ENCODE data around the gene NBPF4.
"Not testable (repeated sequence)": the region's sequence is repeated elsewhere in the genome, so short reads cannot be mapped to it uniquely, and the experiment has no call there.

Gene NBPF4

DNA sequence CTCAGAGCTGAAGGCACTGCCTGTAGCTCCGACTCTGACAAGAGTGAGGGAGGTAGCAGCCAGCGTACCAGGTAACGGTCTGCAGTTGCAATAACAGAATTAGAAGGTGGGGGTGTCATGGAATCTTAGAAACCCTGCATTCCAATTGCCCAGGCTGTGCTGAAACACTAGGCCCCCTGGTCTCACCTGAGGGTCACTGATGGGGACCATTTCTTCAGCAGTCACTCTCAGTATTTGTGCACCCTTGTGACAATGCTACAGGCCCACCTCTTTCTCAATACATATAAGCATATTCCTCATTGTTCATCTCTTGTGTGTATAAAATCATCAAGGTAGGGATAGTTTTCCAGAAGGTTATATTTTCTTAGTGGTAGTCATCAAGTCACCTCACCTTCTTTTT is at the start of gene NBPF4:
TSS of gene NBPF4 (minus strand) at position 101 of the 400 bp plus-strand sequence. CDS start 315 bp downstream, outside the sequence.
- DNase-seq: not testable (repeated sequence)

DNA sequence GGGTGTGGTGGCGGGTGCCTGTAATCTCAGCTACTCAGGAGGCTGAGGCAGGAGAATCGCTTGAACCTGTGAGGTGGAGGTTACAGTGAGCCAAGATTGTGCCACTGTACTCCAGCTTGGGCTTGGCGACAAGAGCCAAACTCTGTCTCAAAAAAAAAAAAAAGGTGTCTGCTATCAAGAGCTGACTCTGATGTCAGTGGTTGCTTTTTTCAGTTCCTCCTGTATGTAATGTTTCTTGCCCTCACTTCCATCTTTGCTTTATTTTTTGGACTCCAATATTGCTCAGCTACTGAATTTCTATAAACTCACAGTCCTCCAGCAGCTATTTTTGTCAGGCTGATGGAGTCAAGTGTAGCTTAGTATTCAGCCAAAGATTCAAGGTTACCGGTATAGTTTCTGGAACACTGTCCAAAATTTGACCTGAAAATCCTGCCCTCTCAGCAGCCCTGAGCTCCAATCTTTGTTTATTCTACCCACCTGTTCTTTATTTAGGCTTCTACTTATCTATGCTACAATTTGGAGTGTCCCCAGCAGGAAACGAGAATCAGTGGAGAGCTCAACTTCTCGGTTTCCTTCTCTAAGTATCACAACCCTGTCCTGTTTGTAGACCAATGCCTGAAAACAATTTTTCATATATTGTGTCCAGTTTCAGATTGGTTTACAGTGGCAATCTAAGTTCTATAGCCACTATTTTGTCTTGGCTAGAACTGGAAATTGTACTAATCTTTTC is 38.8 kb upstream of the NBPF4 start:
- not testable (repeated sequence) for DNase-seq

DNA sequence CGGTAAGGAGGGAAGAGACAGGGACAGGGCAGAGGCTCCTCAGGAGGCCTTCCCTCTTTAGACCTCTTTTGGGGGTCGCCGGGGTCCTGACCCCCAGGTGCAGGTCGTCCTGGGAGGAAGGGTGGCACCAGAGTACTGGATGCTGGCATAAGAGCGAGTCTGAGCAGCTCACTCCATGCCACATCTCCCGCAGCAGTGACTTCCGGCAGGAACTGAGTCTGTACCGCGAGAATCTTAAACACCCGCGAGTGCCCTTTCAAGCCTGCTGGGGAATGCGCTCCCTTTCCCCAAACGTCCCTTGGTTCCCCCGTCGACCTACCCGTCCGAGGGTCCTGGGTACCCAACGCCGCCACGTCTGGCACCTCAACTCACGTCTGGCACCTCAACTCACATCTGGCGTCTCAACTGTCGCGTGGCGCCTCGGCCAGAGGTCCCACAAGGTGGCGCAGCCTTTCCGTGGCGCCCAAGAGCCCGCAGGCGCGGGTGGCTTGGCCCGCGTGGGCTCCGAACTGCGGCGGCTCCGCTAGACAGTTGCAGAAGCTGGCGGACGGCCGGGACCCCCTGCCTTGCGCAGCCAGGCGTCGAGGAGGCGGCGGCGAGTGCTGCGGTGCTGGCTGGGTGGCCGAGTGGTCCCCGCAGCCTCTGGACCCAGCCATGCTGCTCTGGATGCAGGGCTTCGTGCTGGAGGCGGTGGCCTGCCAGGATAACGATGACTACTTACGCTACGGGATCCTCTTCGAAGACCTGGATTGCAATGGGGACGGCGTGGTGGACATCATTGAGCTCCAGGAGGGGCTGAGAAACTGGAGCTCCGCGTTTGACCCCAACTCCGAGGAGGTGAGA is 28.8 kb upstream of the NBPF4 start:
- DNase-seq: not testable (repeated sequence)

- not testable (repeated sequence) for DNase-seq
These were observed 23.2 kb upstream of the NBPF4 start for GRCh38 chr1:108267097-108267496.

GRCh38 chr1:108261967-108262366 is 18.1 kb upstream of the NBPF4 start:
- DNase-seq: not testable (repeated sequence)

- not testable (repeated sequence) for DNase-seq
These were observed 17.6 kb upstream of the NBPF4 start for GRCh38 chr1:108261519-108261918.

GRCh38 chr1:108260578-108261259 is 16.8 kb upstream of the NBPF4 start:
- not testable (repeated sequence) for DNase-seq

- DNase-seq: not testable (repeated sequence)
These were observed 11.6 kb upstream of the NBPF4 start for GRCh38 chr1:108255426-108255825.

GRCh38 chr1:108239426-108239825 is 4.5 kb downstream of the NBPF4 start:
- DNase-seq: not testable (repeated sequence)

DNA sequence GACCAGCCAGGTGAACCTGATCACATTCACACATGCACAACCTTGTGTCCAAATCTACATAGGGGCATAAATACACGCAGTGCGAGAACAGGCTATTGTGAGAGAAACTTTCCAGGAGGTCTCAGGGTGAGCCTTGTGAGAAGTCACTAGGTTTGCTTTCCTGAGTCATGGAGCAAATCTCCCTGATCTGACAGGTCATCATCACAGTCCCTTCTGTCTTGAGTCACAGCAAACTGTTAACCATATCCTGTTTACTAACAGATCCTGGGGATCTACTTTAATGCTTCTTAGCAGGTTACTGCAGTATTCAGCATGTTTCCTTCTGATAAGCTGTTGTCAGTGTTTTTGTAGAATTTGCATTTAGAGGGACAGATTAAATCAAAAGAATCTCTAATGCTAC is 8.6 kb downstream of the NBPF4 start:
- not testable (repeated sequence) for DNase-seq

GRCh38 chr1:108232183-108232582 is 11.7 kb downstream of the NBPF4 start:
- not testable (repeated sequence) for DNase-seq

- DNase-seq: not testable (repeated sequence)
These were observed 13.9 kb downstream of the NBPF4 start for GRCh38 chr1:108229976-108230375.

DNA sequence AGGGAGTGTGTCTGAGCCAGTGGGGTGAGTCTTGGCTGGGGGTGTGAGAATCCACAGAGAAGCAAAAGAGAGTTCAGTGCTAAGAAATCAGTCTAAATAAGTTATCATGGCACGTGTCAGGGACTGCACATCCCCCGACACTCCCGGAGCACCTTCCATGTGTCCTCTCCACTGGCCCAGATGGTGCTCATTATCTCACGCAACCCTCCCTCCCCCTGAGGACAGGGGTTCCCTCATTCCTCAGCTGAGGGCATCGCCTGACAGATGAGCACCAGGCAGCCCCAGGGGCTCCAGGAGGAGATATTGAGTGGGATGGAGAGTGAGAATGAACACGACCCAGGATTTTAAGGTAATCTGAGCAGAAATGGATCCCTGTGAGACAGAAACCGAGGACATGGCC is 16.1 kb downstream of the NBPF4 start:
- DNase-seq: not testable (repeated sequence)

- not testable (repeated sequence) for DNase-seq
These were observed 17.0 kb downstream of the NBPF4 start for GRCh38 chr1:108226855-108227254.

DNA sequence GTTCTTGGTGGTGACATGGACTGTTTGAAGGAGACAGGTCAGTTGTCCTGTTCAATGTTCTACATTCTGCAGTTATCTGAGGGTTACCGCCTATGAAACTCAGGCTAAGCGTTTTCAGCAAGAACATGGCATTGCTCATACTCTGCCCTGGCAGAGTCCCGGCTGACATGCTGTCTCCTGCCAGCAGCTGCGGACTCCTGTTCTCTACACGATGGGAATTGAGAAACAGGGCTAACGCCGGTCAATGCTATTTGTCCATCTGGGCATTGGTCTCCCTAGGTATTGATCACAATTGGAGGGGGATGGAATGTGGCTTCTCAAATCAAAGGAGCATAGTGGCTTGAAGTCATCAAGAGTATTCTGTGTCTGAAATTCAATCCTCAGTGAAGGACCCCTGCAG is 20.6 kb downstream of the NBPF4 start:
- not testable (repeated sequence) for DNase-seq

- not testable (repeated sequence) for DNase-seq
These were observed 26.2 kb downstream of the NBPF4 start for GRCh38 chr1:108217515-108218174.

DNA sequence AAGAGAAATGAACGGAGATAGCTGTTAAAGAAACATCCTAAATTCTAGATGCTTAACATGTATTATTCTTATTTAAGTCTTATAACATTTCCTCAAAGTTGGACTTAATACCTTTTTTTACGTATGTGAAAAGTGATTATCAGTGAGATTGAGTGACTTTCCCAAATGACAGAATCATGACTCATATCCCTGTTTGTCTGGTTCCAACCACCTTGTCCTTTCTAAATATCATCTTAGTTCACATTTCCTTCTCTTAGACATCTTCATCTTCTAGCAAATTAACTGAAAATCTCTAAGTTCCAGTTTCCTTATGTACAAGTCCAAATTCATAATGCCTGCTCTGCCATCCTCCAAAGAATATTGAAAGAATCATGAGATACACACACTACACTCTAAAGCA is 26.9 kb downstream of the NBPF4 start:
- DNase-seq: not testable (repeated sequence)

DNA sequence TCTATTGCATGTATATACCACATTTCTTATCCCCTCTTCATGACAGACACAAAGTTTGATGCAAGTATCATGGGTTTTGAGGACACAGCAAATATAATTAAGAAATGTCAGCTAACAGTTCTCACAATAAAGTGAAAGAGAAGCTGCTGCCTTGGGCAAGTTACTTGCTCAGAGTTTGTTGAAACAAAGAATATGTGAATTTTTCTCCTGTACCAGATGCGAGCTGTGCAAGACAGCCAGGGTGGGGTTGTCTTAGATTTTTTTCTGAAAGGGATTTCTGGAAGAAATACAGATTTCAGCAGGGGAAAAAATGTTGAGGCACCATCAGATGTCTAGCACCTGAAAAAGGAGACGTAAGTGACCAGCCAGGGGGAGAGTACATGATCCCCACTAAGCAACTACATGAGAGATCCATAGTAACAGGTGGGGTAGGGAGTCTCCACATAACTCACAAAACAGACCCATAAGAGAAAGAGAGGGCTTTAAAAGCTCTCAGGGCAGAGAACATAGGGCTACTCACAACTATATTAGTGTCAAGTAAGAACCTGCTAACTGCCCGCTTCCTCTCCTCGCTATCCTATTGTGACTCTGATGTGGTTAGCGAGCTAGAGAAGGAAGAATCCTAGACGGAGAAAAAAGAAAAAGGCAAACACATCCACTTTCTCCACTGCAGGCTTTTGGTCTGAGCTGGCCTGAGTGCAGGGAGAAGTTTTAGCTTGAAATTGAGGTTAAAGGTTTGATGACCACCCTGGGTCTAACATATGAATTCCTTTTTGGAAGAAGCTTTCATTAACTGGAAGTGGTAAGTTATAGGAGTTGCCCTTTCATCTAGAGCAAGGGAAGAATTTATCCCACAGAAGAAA is 27.6 kb downstream of the NBPF4 start:
- not testable (repeated sequence) for DNase-seq

- DNase-seq: not testable (repeated sequence)
These were observed 29.0 kb downstream of the NBPF4 start for GRCh38 chr1:108214641-108215465.

DNA sequence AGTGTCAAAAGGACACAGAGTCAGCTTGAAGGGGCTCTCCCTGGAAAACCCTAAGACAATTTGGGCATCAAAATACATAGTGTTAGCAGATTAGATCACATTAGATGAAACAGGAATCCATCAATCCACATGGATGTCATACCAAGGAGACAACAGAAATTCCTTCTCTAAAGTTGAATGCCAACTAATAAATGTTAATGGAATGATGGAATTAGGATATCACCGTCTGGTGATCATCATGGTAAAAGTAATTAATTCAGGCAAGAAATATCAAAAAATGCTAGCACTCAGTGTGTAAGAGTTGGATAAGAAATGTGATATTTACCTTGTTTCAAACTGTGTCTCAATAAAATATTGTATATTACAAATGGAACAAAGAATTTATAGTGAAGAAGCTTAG is 32.9 kb downstream of the NBPF4 start:
- DNase-seq: no peak
